ENCODE data around the gene LGR4. TPM values are rescaled to one million over a fixed set of nuclear protein-coding genes. Genes with fewer than 3 reads are reported as not detected.
A peak's percentile ranks its signal among the peaks of the same experiment; 100 is the strongest.
"Not testable (repeated sequence)": the region's sequence is repeated elsewhere in the genome, so short reads cannot be mapped to it uniquely, and the experiment has no call there.

LGR4 gene
- total RNA-seq, 1 experiment from 2014 or later = 21.3 TPM

GRCh38 chr11:27328614-27329013 lies 144.0 kb downstream of the LGR4 start:
- Histone ChIP-seq H3K27ac (no peak overlapping the region), H3K36me3 (0 out of 2 replicates have a peak, but pooled peaks cover 3% of the 10 kb centered on the region)
- DNase-seq (ENCODE audit: low read depth in 1 of 2, low spot score in 2 of 2) = no peak

GRCh38 chr11:27327064-27327463 lies 145.5 kb downstream of the LGR4 start:
- not testable (repeated sequence) for H3K9me3 ChIP-seq (replicated peaks); H3K27ac ChIP-seq; H3K36me3 ChIP-seq; H3K4me3 ChIP-seq; H3K27me3 ChIP-seq (replicated peaks); DNase-seq (ENCODE audit: low read depth in 1 of 2, low spot score in 2 of 2)
- H3K4me1 ChIP-seq (replicated peaks) = peaks cover 16% of the 10 kb centered on the region

More at GRCh38 chr11:27328614-27329013, 144.0 kb downstream of the LGR4 start:
- H3K4me3 ChIP-seq = no peak overlapping the region
- H3K27me3 ChIP-seq (replicated peaks) = no peaks in the 10 kb centered on the region
- H3K9me3 ChIP-seq (replicated peaks) = no peaks in the 10 kb centered on the region
- H3K4me1 ChIP-seq (replicated peaks) = peaks cover 22% of the 10 kb centered on the region

GRCh38 chr11:27322196-27322595 lies 150.4 kb downstream of the LGR4 start:
- not testable (repeated sequence) for H3K27me3 ChIP-seq (replicated peaks); H3K4me3 ChIP-seq; H3K9me3 ChIP-seq (replicated peaks)

GRCh38 chr11:27321340-27321739 lies 151.2 kb downstream of the LGR4 start:
- H3K36me3 ChIP-seq; H3K27ac ChIP-seq; H3K9me3 ChIP-seq (replicated peaks); H3K4me3 ChIP-seq; H3K27me3 ChIP-seq (replicated peaks); DNase-seq (ENCODE audit: low read depth in 1 of 2, low spot score in 2 of 2): not testable (repeated sequence)
- H3K4me1 ChIP-seq (replicated peaks) = peaks cover 18% of the 10 kb centered on the region

More at GRCh38 chr11:27322196-27322595, 150.4 kb downstream of the LGR4 start:
- not testable (repeated sequence) for H3K27ac ChIP-seq; DNase-seq (ENCODE audit: low read depth in 1 of 2, low spot score in 2 of 2); H3K36me3 ChIP-seq
- peaks cover 18% of the 10 kb centered on the region for H3K4me1 ChIP-seq (replicated peaks)

GRCh38 chr11:27319072-27319471 lies 153.5 kb downstream of the LGR4 start:
- Histone ChIP-seq H3K4me1 (replicated peaks) (peaks cover 18% of the 10 kb centered on the region), H3K9me3 (replicated peaks) (no peaks in the 10 kb centered on the region), H3K27me3 (replicated peaks) (no peaks in the 10 kb centered on the region), H3K4me3 (no peak overlapping the region), H3K36me3 (no peaks in the 10 kb centered on the region), H3K27ac (peak overlapping the region; percentile 44)
- peak in 1 of 2 experiments; percentile 49 for DNase-seq (ENCODE audit: low read depth in 1 of 2, low spot score in 2 of 2)

GRCh38 chr11:27317751-27318150 lies 154.8 kb downstream of the LGR4 start:
- DNase-seq (ENCODE audit: low read depth in 1 of 2, low spot score in 2 of 2) = peak; percentile 34 to 60
- Histone ChIP-seq H3K27ac (peak overlapping the region; percentile 30), H3K27me3 (replicated peaks) (no peaks in the 10 kb centered on the region), H3K36me3 (no peaks in the 10 kb centered on the region), H3K4me1 (replicated peaks) (peaks cover 18% of the 10 kb centered on the region), H3K9me3 (replicated peaks) (no peaks in the 10 kb centered on the region), H3K4me3 (no peak overlapping the region)

Other genes starting within 250 kb of the LGR4 start
- gene CCDC34, start 109.6 kb downstream of the LGR4 start, total RNA-seq (2014; rRNA removed; shearing (Covaris generic)) = 23.6 and 26.9 TPM in 2 replicates
- gene LIN7C, start 34.0 kb upstream of the LGR4 start, total RNA-seq (2014; rRNA removed; shearing (Covaris generic)) = 116 and 130 TPM in 2 replicates
- 22.4 and 23.6 TPM in 2 replicates for gene BDNF, start 227.7 kb upstream of the LGR4 start, total RNA-seq (2014; rRNA removed; shearing (Covaris generic))